ENCODE measurements around the gene ZSWIM4.

The ZSWIM4 gene

DNA sequence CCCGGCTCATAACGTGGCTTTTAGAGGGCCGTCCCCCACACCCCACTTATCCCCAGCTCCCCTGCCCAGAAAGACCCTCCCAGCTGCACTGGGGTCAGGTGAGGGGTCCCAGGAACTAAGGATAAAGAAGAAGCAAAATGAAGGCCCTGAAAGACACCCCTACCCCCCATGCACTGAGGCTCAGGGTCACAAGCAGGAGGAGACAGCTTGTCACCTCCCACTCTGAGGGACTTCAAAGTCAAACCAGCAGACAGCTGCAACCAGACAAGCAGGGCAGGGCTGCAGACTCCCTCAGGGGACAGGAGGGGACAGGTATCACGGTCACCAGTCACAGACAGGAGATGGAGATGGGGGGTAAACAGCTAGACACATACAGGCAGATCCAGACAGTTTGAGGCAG lies 75.6 kb downstream of the ZSWIM4 start:
- no peak for ATAC-seq
- TF ChIP-seq, protein P1, sequence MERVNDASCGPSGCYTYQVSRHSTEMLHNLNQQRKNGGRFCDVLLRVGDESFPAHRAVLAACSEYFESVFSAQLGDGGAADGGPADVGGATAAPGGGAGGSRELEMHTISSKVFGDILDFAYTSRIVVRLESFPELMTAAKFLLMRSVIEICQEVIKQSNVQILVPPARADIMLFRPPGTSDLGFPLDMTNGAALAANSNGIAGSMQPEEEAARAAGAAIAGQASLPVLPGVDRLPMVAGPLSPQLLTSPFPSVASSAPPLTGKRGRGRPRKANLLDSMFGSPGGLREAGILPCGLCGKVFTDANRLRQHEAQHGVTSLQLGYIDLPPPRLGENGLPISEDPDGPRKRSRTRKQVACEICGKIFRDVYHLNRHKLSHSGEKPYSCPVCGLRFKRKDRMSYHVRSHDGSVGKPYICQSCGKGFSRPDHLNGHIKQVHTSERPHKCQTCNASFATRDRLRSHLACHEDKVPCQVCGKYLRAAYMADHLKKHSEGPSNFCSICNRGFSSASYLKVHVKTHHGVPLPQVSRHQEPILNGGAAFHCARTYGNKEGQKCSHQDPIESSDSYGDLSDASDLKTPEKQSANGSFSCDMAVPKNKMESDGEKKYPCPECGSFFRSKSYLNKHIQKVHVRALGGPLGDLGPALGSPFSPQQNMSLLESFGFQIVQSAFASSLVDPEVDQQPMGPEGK (CRISPR knock-in tag; IDR thresholded peaks at IDR 0.05; ENCODE audit: borderline replicate concordance): no peak
- TF ChIP-seq CSDC2 (CRISPR knock-in tag; IDR thresholded peaks at IDR 0.05) (no peak), SNAI2 (CRISPR knock-in tag; IDR thresholded peaks at IDR 0.05) (no peak)
- TF ChIP-seq, protein P2, sequence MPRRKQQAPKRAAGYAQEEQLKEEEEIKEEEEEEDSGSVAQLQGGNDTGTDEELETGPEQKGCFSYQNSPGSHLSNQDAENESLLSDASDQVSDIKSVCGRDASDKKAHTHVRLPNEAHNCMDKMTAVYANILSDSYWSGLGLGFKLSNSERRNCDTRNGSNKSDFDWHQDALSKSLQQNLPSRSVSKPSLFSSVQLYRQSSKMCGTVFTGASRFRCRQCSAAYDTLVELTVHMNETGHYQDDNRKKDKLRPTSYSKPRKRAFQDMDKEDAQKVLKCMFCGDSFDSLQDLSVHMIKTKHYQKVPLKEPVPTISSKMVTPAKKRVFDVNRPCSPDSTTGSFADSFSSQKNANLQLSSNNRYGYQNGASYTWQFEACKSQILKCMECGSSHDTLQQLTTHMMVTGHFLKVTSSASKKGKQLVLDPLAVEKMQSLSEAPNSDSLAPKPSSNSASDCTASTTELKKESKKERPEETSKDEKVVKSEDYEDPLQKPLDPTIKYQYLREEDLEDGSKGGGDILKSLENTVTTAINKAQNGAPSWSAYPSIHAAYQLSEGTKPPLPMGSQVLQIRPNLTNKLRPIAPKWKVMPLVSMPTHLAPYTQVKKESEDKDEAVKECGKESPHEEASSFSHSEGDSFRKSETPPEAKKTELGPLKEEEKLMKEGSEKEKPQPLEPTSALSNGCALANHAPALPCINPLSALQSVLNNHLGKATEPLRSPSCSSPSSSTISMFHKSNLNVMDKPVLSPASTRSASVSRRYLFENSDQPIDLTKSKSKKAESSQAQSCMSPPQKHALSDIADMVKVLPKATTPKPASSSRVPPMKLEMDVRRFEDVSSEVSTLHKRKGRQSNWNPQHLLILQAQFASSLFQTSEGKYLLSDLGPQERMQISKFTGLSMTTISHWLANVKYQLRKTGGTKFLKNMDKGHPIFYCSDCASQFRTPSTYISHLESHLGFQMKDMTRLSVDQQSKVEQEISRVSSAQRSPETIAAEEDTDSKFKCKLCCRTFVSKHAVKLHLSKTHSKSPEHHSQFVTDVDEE (CRISPR knock-in tag; IDR thresholded peaks at IDR 0.05): no peak

DNA sequence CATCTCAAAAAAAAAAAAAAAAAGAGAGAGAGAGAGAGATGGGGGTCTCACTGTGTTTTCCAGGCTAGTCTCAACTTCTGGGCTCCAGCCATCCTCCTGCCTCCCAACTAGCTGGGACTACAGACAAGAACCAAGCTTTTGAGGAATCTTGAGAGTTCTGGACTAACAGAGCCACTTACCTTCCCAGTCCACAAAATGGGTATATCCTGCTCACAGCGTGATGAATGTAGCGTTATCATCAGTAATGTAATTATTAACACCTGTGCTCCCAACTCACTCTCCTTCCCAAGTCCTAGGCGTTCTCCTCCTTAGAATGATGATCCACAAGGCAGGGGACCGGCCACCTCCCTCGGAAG lies 77.1 kb downstream of the ZSWIM4 start:
- no peak for ATAC-seq
- TF ChIP-seq, protein P2 (CRISPR knock-in tag; IDR thresholded peaks at IDR 0.05): no peak
- no peak for TF ChIP-seq ESRRG (CRISPR knock-in tag; IDR thresholded peaks at IDR 0.05)
- TF ChIP-seq SNAI2 (CRISPR knock-in tag; IDR thresholded peaks at IDR 0.05): no peak
- TF ChIP-seq TCF4 (CRISPR knock-in tag; IDR thresholded peaks at IDR 0.05; ENCODE audit: borderline replicate concordance): no peak
- no peak for TF ChIP-seq ZC3H10 (CRISPR knock-in tag; IDR thresholded peaks at IDR 0.05)
- TF ChIP-seq ARNTL (CRISPR knock-in tag; IDR thresholded peaks at IDR 0.05; ENCODE audit: borderline replicate concordance, low read depth): no peak
- no peak for TF ChIP-seq RARB (CRISPR knock-in tag; IDR thresholded peaks at IDR 0.05)
- TF ChIP-seq, protein P1 (CRISPR knock-in tag; IDR thresholded peaks at IDR 0.05; ENCODE audit: borderline replicate concordance): no peak
- TF ChIP-seq ISL1 (CRISPR knock-in tag; IDR thresholded peaks at IDR 0.05): no peak
- no peak for TF ChIP-seq ZNF565 (CRISPR knock-in tag; conservative IDR thresholded peaks at IDR 0.05; ENCODE audit: low read depth)
- TF ChIP-seq, protein P3, sequence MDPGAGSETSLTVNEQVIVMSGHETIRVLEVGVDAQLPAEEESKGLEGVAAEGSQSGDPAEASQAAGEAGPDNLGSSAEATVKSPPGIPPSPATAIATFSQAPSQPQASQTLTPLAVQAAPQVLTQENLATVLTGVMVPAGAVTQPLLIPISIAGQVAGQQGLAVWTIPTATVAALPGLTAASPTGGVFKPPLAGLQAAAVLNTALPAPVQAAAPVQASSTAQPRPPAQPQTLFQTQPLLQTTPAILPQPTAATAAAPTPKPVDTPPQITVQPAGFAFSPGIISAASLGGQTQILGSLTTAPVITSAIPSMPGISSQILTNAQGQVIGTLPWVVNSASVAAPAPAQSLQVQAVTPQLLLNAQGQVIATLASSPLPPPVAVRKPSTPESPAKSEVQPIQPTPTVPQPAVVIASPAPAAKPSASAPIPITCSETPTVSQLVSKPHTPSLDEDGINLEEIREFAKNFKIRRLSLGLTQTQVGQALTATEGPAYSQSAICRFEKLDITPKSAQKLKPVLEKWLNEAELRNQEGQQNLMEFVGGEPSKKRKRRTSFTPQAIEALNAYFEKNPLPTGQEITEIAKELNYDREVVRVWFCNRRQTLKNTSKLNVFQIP (CRISPR knock-in tag; IDR thresholded peaks at IDR 0.05; ENCODE audit: borderline replicate concordance, low read depth): no peak
- TF ChIP-seq ZNF70 (CRISPR knock-in tag; IDR thresholded peaks at IDR 0.05): no peak
- no peak for TF ChIP-seq PPARA (CRISPR knock-in tag; IDR thresholded peaks at IDR 0.05; ENCODE audit: borderline replicate concordance)

DNA sequence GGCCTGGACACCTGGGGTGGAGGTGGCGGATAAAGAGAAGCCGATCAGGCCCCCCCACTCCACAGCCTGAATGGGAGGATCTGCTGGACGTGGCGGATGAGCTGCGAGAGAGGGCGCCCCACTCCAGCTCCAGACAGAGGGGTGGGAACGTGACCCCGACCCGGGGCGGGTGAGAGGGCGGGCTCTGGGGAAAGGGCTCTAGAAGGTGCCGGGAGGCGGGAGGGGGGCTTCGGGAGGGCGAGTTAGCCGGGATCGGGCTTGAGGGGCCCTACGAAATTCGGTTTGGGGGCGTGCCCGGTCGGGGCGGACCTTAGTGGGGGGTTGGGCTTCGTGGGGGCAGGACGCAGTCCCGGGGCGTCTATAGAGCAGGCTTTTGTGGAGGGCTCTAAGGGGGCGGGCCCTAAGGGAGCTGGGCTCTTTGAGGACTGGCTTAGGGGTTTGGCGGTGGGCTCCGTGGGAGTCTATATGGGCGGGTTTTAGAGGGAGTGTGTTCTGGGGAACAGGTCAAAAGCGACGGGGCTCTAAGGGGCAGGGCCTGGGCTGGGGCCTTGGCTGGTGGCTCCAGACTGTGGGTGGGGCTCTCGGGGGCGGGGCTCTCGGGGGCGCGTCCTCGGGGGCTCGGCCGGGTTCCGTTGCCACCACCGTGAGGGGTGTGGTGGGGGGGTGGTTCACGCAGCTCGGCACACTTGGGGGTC lies 77.6 kb downstream of the ZSWIM4 start:
- no peak for TF ChIP-seq ZNF70 (CRISPR knock-in tag; IDR thresholded peaks at IDR 0.05)
- no peak for TF ChIP-seq CSDC2 (CRISPR knock-in tag; IDR thresholded peaks at IDR 0.05)
- no peak for TF ChIP-seq OSR1 (CRISPR knock-in tag; IDR thresholded peaks at IDR 0.05)
- no peak for TF ChIP-seq SNAI2 (CRISPR knock-in tag; IDR thresholded peaks at IDR 0.05)
- no peak for TF ChIP-seq ZFP30 (CRISPR knock-in tag; IDR thresholded peaks at IDR 0.05)
- TF ChIP-seq, protein P1 (CRISPR knock-in tag; IDR thresholded peaks at IDR 0.05; ENCODE audit: borderline replicate concordance): no peak
- no peak for TF ChIP-seq TOX (CRISPR knock-in tag; IDR thresholded peaks at IDR 0.05; ENCODE audit: borderline replicate concordance)
- TF ChIP-seq, protein P4, sequence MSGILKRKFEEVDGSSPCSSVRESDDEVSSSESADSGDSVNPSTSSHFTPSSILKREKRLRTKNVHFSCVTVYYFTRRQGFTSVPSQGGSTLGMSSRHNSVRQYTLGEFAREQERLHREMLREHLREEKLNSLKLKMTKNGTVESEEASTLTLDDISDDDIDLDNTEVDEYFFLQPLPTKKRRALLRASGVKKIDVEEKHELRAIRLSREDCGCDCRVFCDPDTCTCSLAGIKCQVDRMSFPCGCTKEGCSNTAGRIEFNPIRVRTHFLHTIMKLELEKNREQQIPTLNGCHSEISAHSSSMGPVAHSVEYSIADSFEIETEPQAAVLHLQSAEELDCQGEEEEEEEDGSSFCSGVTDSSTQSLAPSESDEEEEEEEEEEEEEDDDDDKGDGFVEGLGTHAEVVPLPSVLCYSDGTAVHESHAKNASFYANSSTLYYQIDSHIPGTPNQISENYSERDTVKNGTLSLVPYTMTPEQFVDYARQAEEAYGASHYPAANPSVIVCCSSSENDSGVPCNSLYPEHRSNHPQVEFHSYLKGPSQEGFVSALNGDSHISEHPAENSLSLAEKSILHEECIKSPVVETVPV (CRISPR knock-in tag; IDR thresholded peaks at IDR 0.05): no peak
- ATAC-seq: no peak

Measured in SK-N-SH treated with all-trans-retinoic acid at 6 μM for 48 hours (cell line).